Upper lobe of right lung (tissue), 1 donor: Measurements from ENCODE around the gene OSMR. TPM values are rescaled to one million over a fixed set of nuclear protein-coding genes. Genes with fewer than 3 reads are reported as not detected.

Source experiments
- ATAC-seq: fragments of 200-7000 bp; cut with Tn5 transposase; one replicate; pipeline ENCODE4 v1.9.1; 2020; ENCODE audit warnings: mild to moderate bottlenecking, moderate library complexity
- DNase-seq: peaks from one replicate; pipeline ENCODE4 v3.0.0-alpha.2; 2020
- H3K27ac ChIP-seq: fragments of 200-600 bp; one replicate; pipeline ENCODE4 v1.8.0; 2022
- H3K27me3 ChIP-seq: fragments of 200-600 bp; one replicate; pipeline ENCODE4 v1.8.0; 2022; ENCODE audit warnings: mild to moderate bottlenecking
- H3K36me3 ChIP-seq: fragments of 200-600 bp; one replicate; pipeline ENCODE4 v1.8.0; 2022
- H3K4me1 ChIP-seq: fragments of 200-600 bp; one replicate; pipeline ENCODE4 v1.8.0; 2022
- H3K4me3 ChIP-seq: fragments of 200-600 bp; one replicate; pipeline ENCODE4 v1.8.0; 2022; ENCODE audit warnings: mild to moderate bottlenecking
- H3K9me3 ChIP-seq: fragments of 200-600 bp; one replicate; pipeline ENCODE4 v1.8.0; 2022
- intact Hi-C: fragments of 100-400 bp; cut with DNase I; formaldehyde crosslinking; loops from one replicate; pipeline ENCODE4 v1.11.0; 2022
- total RNA-seq: library from RNA; stranded (reverse); fragmentation: NEBNext Ultra II Directional; extraction: Animal tissue kit (Norgen Biotek cat#: 25700); gene quantifications from one replicate; pipeline ENCODE4 v1.2.1, GENCODE V29; 2021
- TF ChIP-seq, protein P1 (sequence below): fragments of 200-600 bp; IDR thresholded peaks from one replicate; pipeline ENCODE4 v1.8.0; 2022; ENCODE audit warnings: antibody characterized with exemption
- donor health status: DM: no; HTN: yes; CAD: no; lungs with severe emphysema.

Gene OSMR
- total RNA-seq, 1 donor from 2014 or later, result 85.6 TPM

DNA sequence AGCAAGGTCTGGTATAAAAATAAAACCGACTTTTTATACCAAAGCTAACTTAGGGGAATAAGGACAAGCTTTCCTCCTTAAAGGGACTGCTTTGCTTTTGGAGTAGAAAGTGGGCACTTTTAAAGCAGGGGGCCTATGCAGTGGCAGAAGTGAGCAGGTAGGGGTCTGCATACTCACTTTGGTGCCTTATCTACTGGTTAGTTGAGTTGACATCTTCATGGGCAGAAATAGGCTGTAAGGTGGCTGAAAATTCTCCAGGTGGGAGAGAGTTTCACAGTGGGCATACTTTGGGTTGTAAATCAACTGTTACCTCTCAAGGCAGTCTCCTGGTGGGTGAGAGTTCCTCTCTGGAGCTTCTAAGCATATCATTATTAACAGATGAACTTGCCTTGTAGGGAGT, 24.8 kb downstream of the OSMR start:
- DNase-seq (no peak), ATAC-seq (no peak)
- Histone ChIP-seq H3K4me1 (peaks cover 28% of the 10 kb centered on the region), H3K27me3 (no peaks in the 10 kb centered on the region), H3K27ac (no peak overlapping the region), H3K9me3 (no peaks in the 10 kb centered on the region), H3K36me3 (peaks cover 23% of the 10 kb centered on the region), H3K4me3 (no peak overlapping the region)
- TF ChIP-seq, protein P1, sequence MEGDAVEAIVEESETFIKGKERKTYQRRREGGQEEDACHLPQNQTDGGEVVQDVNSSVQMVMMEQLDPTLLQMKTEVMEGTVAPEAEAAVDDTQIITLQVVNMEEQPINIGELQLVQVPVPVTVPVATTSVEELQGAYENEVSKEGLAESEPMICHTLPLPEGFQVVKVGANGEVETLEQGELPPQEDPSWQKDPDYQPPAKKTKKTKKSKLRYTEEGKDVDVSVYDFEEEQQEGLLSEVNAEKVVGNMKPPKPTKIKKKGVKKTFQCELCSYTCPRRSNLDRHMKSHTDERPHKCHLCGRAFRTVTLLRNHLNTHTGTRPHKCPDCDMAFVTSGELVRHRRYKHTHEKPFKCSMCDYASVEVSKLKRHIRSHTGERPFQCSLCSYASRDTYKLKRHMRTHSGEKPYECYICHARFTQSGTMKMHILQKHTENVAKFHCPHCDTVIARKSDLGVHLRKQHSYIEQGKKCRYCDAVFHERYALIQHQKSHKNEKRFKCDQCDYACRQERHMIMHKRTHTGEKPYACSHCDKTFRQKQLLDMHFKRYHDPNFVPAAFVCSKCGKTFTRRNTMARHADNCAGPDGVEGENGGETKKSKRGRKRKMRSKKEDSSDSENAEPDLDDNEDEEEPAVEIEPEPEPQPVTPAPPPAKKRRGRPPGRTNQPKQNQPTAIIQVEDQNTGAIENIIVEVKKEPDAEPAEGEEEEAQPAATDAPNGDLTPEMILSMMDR, result no peak
- intact Hi-C loops, result no loop called here

DNA sequence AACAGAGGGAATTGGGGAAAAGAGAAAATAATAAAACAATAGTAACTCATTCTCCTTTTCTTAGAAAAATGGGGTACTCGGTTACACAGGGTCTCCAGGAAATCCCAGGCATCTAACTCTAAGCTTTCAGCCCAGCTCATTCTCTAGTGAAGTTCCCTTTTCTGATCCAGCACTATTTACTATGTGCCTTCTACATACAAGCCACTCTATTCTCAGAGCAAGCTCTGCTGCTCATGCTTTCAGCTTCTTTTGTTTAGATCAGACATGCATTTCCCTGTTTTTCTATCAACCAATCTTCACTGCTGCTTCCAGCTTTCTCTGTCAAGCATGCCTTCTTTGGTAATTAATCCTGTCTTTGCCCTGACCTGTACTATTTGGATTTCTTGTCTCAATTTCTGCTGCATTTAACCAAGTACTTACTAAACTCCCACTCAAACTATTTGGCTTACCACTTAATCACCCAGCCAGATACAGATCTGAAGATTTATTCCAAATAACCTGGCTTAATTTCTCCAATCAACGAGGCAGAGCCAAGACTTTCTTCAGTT, 25.3 kb downstream of the OSMR start:
- no peaks in the 10 kb centered on the region for H3K27me3 ChIP-seq
- TF ChIP-seq, protein P1, result no peak
- peaks cover 27% of the 10 kb centered on the region for H3K36me3 ChIP-seq
- H3K27ac ChIP-seq, result no peak overlapping the region
- H3K9me3 ChIP-seq, result no peaks in the 10 kb centered on the region
- H3K4me3 ChIP-seq, result no peak overlapping the region
- H3K4me1 ChIP-seq, result peaks cover 28% of the 10 kb centered on the region
- intact Hi-C loops, result no loop called here
- DNase-seq (no peak), ATAC-seq (no peak)

DNA sequence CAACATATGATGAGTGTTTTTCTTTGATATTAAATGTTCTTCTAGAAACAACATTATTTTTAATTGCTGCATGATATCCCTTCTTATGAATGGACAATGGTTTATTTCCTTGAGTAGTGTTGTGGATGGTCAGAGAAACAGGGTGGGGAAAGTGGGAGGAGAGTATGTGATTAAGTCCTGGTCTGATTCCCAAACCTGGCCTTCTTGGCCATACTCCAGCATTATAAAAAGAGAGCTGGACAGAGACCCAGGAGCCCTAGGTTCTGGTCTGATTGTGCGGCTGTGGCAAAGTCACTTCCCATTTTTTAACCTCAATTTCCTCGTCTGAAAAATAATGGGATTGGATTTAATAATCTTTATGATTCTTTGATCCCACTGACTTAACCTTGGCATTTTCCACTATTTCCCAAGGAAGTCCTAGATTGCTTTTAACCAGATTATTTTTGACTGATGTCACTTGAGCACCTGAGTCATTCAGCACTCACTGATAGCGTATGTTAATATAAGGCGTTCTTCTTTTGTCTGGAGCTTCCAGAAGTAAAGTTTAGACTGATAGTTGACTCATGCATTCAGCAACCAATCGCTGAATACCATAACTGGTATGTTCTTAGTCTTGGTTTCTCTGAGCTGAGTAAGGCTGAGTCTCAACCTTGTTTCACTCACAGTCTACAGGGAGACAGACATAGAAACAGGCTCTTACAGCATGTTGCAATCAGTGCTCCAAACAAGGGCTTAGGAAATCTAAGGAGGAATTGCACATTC, 26.2 kb downstream of the OSMR start:
- H3K36me3 ChIP-seq, result peaks cover 36% of the 10 kb centered on the region
- intact Hi-C loops, result no loop called here
- peak overlapping the region; percentile 48 for H3K27ac ChIP-seq
- no peak overlapping the region for H3K4me3 ChIP-seq
- no peak for DNase-seq
- no peaks in the 10 kb centered on the region for H3K27me3 ChIP-seq
- peak; percentile 96 for ATAC-seq
- TF ChIP-seq, protein P1, result no peak
- peaks cover 28% of the 10 kb centered on the region for H3K4me1 ChIP-seq
- no peaks in the 10 kb centered on the region for H3K9me3 ChIP-seq

DNA sequence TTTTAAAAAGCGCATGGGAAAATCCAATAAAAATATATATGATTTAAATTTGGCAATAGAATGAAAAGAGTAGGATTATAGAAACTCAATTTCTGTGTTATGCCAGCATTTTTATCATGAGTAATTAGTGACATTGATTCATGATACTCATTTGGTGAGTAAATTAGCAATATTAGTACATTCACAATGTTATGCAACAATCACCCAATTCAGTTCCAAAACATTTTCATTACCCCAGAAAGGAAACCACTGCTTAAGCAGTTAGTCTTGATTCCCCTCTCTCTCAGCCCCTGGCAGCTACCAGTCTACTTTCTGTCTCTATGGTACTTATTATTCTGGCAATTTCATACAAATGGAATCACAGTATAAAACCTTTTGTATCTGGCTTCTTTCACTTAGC, 27.0 kb downstream of the OSMR start:
- Histone ChIP-seq H3K36me3 (peaks cover 44% of the 10 kb centered on the region), H3K27ac (peak overlapping the region; percentile 48), H3K27me3 (no peaks in the 10 kb centered on the region), H3K9me3 (no peaks in the 10 kb centered on the region), H3K4me3 (no peak overlapping the region), H3K4me1 (peaks cover 28% of the 10 kb centered on the region)
- TF ChIP-seq, protein P1, result no peak
- intact Hi-C loops, result no loop called here
- DNase-seq, result no peak
- no peak for ATAC-seq

DNA sequence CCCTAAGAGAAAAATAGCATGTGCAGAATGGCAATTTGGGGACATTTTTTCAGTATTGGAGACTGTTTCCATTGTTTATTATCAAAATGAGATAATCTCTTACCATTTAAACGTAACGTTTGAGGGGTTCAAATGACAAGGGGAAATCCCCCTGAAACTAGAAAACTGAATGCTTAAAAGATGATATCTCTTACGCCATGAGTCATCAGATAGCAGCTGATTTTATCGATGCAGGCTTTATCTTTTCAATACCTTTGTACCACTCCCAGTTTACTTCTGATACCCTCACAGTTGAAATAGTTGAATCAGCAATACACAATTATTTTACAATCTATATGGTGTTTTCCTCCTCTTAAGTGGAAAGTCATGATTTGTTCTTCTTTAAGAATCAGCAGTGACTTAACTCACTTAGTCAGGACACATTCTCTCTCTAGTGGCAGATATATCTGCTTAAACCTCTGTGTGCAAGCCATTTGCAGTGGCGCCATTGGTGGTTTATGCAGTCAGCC, 29.2 kb downstream of the OSMR start:
- no peak overlapping the region for H3K27ac ChIP-seq
- H3K27me3 ChIP-seq, result no peaks in the 10 kb centered on the region
- no peaks in the 10 kb centered on the region for H3K9me3 ChIP-seq
- no peak overlapping the region for H3K4me3 ChIP-seq
- DNase-seq (no peak), ATAC-seq (no peak)
- TF ChIP-seq, protein P1, result no peak
- intact Hi-C loops, result no loop called here
- H3K36me3 ChIP-seq, result peaks cover 47% of the 10 kb centered on the region
- peaks cover 24% of the 10 kb centered on the region for H3K4me1 ChIP-seq
